T-helper 1 cell treated with Interleukin-12 subunit alpha and Interleukin-12 subunit beta and Interleukin-4 antibody, amounts not matched to agents 30 μg/mL and 1 μg/mL, for 36 hours (primary cell): Measurements from ENCODE around the gene CD47.
A peak's percentile ranks its signal among the peaks of the same experiment; 100 is the strongest.

ENCODE experiments used
- H3K27ac Mint-ChIP-seq: one replicate; pipeline ENCODE4 v1.8.0; 2021; ENCODE audit warnings: mild to moderate bottlenecking, mixed read lengths
- H3K27me3 Mint-ChIP-seq: one replicate; pipeline ENCODE4 v1.8.0; 2021; ENCODE audit warnings: low read depth, mixed read lengths
- H3K36me3 Mint-ChIP-seq: one replicate; pipeline ENCODE4 v1.8.0; 2021; ENCODE audit warnings: low read depth, mixed read lengths
- H3K4me1 Mint-ChIP-seq: one replicate; pipeline ENCODE4 v1.8.0; 2021; ENCODE audit warnings: low read depth, mixed read lengths
- H3K4me3 Mint-ChIP-seq: one replicate; pipeline ENCODE4 v1.8.0; 2021; ENCODE audit warnings: mild to moderate bottlenecking, moderate library complexity, mixed read lengths
- H3K9me3 Mint-ChIP-seq: one replicate; pipeline ENCODE4 v1.8.0; 2021; ENCODE audit warnings: mixed read lengths

CD47 gene

DNA sequence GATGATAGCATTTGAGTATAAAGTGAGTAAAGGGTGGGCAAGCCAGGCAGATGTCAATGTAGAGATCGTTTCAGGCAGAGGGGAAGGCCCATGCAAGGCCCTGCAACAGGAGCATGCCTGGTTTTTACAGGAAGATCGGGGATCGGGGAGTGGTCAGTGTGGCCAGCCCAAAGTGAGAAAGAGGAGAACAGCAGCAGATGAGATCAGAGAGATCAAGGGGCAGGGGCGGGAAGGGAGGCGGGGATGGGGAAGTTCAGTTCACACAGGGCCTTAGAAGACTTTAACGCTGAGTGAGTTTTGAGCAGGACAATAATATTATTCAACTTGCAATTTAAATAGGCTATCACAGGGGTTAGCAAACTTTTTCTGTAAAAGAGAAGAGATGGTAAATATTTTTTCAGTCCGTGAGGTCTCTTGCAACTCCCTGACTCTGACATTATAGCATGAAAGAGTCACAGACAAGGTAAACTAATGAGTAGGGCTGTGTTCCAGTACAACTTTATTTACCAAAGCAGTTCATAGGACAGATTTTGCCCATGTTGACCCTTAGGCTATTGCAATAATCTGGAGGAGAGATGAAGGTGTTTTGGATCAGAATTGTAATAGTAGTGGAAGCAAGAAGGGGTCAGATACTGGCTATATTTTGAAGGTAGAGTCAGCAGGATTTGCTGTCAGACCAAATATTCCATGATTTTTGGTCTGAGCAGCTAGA is 12.4 kb upstream of the CD47 start:
- H3K4me1 Mint-ChIP-seq = peaks cover 27% of the 10 kb centered on the region
- H3K27ac Mint-ChIP-seq = no peak overlapping the region

GRCh38 chr3:108102420-108103039 is 11.7 kb upstream of the CD47 start:
- no peak overlapping the region for H3K27ac Mint-ChIP-seq
- no peak overlapping the region for H3K4me3 Mint-ChIP-seq
- peaks cover 32% of the 10 kb centered on the region for H3K27me3 Mint-ChIP-seq
- H3K36me3 Mint-ChIP-seq = peaks cover 3% of the 10 kb centered on the region
- H3K4me1 Mint-ChIP-seq = peaks cover 27% of the 10 kb centered on the region
- H3K9me3 Mint-ChIP-seq = no peaks in the 10 kb centered on the region

More for the DNA sequence above, 12.4 kb upstream of the CD47 start:
- H3K9me3 Mint-ChIP-seq = no peaks in the 10 kb centered on the region
- H3K4me3 Mint-ChIP-seq = no peak overlapping the region
- peaks cover 3% of the 10 kb centered on the region for H3K36me3 Mint-ChIP-seq
- H3K27me3 Mint-ChIP-seq = peaks cover 36% of the 10 kb centered on the region

DNA sequence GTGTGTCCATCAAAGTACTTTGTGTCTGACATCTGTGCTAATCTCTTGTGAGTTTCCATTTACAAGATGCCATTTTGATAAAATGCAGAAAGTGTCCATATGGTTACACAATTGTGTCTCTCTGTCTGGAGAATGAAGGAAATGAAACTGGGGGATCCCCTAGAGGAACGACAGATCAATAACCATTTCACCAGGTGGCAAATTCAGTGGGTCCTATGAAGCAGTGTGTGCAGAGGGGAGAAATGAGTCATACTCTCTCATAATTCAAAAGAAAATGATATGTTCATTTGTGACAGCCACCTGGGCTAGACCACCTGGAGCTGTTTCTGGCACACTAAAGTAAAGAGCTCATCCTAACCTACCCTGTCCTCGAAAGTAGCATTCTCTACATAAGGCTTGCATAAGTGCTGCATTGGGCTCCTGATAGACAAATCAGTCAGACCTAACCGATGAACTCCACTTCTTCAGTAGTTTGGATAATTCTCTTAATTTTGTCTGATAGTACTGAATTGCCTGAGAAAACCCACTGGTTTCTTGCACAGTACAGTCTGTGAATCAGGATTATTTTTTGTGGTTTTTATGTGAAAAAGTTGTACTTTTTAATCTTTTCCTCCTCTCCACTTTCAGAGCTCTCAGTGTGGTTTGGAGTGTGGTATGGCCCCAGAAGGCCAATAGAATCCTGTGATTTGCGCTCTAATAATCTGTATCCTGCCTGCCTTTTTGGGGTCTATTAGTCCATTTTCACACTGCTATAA is 10.3 kb upstream of the CD47 start:
- Mint-ChIP-seq H3K4me3 (peak overlapping the region; percentile 16), H3K9me3 (no peaks in the 10 kb centered on the region), H3K4me1 (peaks cover 27% of the 10 kb centered on the region), H3K27ac (peak overlapping the region; percentile 58), H3K36me3 (peaks cover 3% of the 10 kb centered on the region), H3K27me3 (peaks cover 29% of the 10 kb centered on the region)

DNA sequence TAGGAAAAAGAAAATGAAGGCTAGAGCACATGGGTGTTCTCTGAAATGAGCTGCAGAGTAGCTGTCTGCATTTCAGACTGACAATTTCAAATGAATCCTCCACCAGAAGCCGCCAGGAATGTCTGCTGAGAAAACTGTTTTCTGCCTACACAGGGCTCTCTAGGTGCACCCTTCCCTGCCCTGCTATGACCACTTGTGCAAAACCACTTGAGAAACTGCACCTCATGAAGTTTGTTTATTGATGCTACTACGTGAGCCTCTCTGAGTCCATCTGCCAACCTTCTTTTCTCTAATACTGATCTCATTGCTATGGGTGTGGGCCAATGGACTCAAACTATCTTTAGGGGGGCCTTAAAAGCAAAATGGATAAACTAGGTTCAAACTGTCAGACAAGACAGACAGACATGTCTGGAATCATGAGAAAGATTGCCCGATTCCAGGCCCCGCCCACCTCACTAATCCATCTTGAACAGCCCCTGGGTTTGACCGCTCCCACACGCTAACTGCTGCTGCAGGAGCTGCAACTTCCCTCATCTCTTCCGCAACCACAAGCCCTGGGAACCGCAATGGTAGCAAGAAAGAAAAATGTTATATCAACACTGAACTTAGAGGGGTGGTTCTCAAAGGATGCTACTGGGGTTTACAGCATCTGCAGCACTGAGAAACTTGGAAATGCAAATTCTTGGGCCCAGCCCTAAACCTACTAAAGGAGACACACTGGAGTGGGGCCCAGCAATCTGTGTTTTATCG is 9.0 kb upstream of the CD47 start:
- Mint-ChIP-seq H3K27me3 (peaks cover 22% of the 10 kb centered on the region), H3K36me3 (peaks cover 3% of the 10 kb centered on the region), H3K4me1 (peaks cover 25% of the 10 kb centered on the region), H3K4me3 (peak overlapping the region; percentile 8), H3K27ac (peak overlapping the region; percentile 60), H3K9me3 (no peaks in the 10 kb centered on the region)

GRCh38 chr3:108099244-108099643 is 8.4 kb upstream of the CD47 start:
- H3K27ac Mint-ChIP-seq = no peak overlapping the region
- peaks cover 3% of the 10 kb centered on the region for H3K36me3 Mint-ChIP-seq
- no peak overlapping the region for H3K4me3 Mint-ChIP-seq
- H3K27me3 Mint-ChIP-seq = peaks cover 21% of the 10 kb centered on the region
- peaks cover 25% of the 10 kb centered on the region for H3K4me1 Mint-ChIP-seq
- no peaks in the 10 kb centered on the region for H3K9me3 Mint-ChIP-seq

DNA sequence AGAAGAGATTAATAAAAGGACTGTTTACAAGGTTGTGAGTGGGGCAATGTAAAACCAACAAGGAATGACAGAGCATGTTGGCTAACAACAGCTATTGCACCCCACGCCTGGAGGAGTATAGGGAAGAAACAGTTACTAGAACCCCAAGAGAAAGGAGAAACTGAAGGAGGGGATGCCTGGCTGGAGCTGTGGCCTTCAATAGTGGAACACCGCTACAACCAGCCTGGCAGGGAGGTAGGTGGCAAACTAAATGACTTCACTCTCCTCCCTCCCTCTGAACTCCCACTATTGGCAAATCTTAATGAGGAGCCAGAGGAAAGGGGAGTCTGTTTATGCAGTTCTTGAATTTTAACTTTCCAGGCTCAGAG is 7.2 kb upstream of the CD47 start:
- Mint-ChIP-seq H3K4me3 (no peak overlapping the region), H3K4me1 (peaks cover 31% of the 10 kb centered on the region), H3K27ac (no peak overlapping the region), H3K27me3 (peaks cover 9% of the 10 kb centered on the region), H3K9me3 (no peaks in the 10 kb centered on the region), H3K36me3 (peaks cover 2% of the 10 kb centered on the region)

DNA sequence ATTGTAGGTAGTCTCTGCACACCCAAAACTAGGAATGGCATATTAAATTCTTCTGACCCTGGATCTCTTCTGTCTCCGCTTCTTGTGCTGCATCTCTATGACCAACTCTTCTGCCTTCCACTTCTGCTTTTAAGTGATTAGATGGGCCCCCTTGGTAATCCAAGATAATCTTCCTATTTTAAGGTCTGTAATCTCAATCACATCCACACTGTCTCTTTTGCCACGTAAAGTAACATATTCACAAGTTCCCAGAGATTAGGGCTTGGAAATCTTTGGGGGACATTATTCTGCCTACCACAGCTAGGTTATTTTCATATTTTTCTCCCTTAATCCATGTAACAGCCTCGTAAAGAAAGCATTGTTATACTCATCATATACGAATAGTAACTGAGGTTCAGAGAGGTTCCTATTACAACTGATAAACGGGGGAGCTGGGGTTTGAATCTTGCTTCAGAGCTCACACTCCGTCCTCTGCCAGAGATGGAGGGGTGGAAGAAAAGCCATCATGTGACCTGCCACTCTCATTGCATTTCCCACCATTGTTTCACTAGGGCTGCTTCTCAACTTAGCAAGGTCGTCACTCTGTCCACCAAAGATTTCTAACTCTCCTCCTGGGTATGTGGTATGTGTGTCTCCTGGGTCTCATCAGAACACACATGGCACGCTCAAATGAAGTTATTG is 6.6 kb upstream of the CD47 start:
- Mint-ChIP-seq H3K36me3 (no peaks in the 10 kb centered on the region), H3K27me3 (peaks cover 9% of the 10 kb centered on the region), H3K4me1 (peaks cover 36% of the 10 kb centered on the region), H3K4me3 (no peak overlapping the region), H3K27ac (no peak overlapping the region), H3K9me3 (no peaks in the 10 kb centered on the region)

DNA sequence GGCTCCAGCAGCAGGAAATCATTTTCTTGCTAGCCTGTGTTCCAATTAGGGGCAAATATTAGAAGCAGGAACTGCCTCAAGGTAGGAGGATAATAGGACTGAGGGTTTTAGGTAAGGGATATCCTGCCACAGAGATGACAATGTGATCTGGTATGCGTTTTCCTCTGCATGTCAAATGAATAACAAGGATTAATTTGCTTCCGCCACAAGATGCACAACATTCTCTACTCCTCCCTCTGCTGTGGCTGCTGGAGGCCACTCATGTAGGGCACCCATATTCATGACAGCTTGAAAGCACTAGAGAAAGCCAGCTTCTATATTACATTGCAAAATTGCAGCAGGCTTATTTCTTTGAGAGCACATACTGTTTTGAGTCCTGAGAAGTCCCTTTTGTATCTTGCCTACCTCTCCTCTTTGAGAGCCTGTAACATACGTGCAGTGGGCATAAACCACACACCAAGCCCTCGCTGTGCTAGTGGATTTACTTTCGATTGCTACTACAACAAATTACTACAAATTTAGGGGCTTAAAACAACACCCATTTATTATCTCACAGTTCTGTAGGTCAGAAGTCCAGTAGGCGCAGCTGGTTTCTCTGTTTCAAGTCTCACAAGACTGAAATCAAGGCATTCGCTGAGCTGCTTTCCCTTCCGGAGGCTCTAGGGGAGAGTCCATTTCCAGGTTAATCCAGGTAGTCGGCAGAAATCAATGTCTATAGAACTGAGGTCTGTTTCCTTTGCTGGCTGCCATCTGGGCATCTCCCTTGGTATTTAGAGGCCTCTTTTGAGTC is 5.9 kb upstream of the CD47 start:
- Mint-ChIP-seq H3K27ac (no peak overlapping the region), H3K4me3 (no peak overlapping the region)

GRCh38 chr3:108093616-108094015 is 2.8 kb upstream of the CD47 start:
- Mint-ChIP-seq H3K9me3 (peaks cover 4% of the 10 kb centered on the region), H3K36me3 (peaks cover 8% of the 10 kb centered on the region), H3K27ac (no peak overlapping the region), H3K27me3 (peaks cover 15% of the 10 kb centered on the region), H3K4me3 (no peak overlapping the region), H3K4me1 (peaks cover 19% of the 10 kb centered on the region)

More for the DNA sequence above, 5.9 kb upstream of the CD47 start:
- Mint-ChIP-seq H3K36me3 (peaks cover 2% of the 10 kb centered on the region), H3K27me3 (peaks cover 13% of the 10 kb centered on the region), H3K9me3 (peaks cover under 1% of the 10 kb centered on the region), H3K4me1 (peaks cover 40% of the 10 kb centered on the region)

GRCh38 chr3:108093021-108093420 is 2.2 kb upstream of the CD47 start:
- Mint-ChIP-seq H3K27me3 (peaks cover 15% of the 10 kb centered on the region), H3K9me3 (peaks cover 4% of the 10 kb centered on the region), H3K4me3 (peak overlapping the region; percentile 9), H3K4me1 (peaks cover 19% of the 10 kb centered on the region), H3K27ac (no peak overlapping the region), H3K36me3 (peaks cover 8% of the 10 kb centered on the region)

DNA sequence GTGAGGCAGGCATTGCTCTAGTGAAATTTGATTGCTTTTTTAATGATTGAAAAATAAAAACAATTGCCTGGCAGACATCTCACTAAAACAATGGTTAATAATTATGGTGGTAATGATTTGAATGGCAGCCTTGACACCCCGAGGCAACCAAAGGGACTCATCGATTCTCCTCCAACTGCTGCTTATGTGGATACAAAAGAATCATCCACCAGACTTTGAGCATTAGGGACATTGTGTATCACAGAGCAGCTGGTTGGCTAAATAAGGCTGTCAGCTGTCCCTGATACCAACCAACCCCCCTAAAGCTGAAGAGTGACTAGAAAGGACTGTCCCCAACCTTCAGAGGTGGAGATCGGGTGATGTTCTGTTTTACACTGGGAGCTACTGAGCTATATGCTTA is 1.7 kb upstream of the CD47 start:
- peak overlapping the region; percentile 88 for H3K4me3 Mint-ChIP-seq
- H3K4me1 Mint-ChIP-seq = peaks cover 19% of the 10 kb centered on the region
- H3K27ac Mint-ChIP-seq = peak overlapping the region; percentile 92

GRCh38 chr3:108091498-108092250 is 843 bp upstream of the CD47 start:
- H3K27ac Mint-ChIP-seq = peak overlapping the region; percentile 92
- peaks cover 4% of the 10 kb centered on the region for H3K9me3 Mint-ChIP-seq
- H3K36me3 Mint-ChIP-seq = peaks cover 10% of the 10 kb centered on the region
- peak overlapping the region; percentile 88 for H3K4me3 Mint-ChIP-seq
- peaks cover 15% of the 10 kb centered on the region for H3K27me3 Mint-ChIP-seq
- H3K4me1 Mint-ChIP-seq = peaks cover 19% of the 10 kb centered on the region

More for the DNA sequence above, 1.7 kb upstream of the CD47 start:
- Mint-ChIP-seq H3K36me3 (peaks cover 10% of the 10 kb centered on the region), H3K9me3 (peaks cover 4% of the 10 kb centered on the region), H3K27me3 (peaks cover 15% of the 10 kb centered on the region)
